ENCODE measurements around the gene FLT3LG.
A peak's percentile ranks its signal among the peaks of the same experiment; 100 is the strongest.

The FLT3LG gene

GRCh38 chr19:49473868-49474541 is at the start of gene FLT3LG:
Gene FLT3LG (plus strand): TSS chr19:49474215. CDS start chr19:49474640, 425 bp downstream.
- DNase-seq (ENCODE audit: low spot score): peak; percentile 92

GRCh38 chr19:49425178-49425577 is 48.8 kb upstream of the FLT3LG start, which contains the start of gene GFY:
Gene GFY (plus strand): TSS chr19:49425388. CDS start chr19:49426431, 1,043 bp downstream.
- no peak for DNase-seq (ENCODE audit: low spot score)

- no peak for DNase-seq (ENCODE audit: low spot score)
These were observed 48.0 kb upstream of the FLT3LG start for GRCh38 chr19:49425922-49426592.

- DNase-seq (ENCODE audit: low spot score): no peak
These were observed 46.7 kb upstream of the FLT3LG start for GRCh38 chr19:49427339-49427738.

- no peak for DNase-seq (ENCODE audit: low spot score)
These were observed 46.0 kb upstream of the FLT3LG start for GRCh38 chr19:49427855-49428546.

- DNase-seq (ENCODE audit: low spot score): no peak
These were observed 45.2 kb upstream of the FLT3LG start for GRCh38 chr19:49428547-49429451.

- no peak for DNase-seq (ENCODE audit: low spot score)
These were observed 43.8 kb upstream of the FLT3LG start for GRCh38 chr19:49430172-49430677.

- DNase-seq (ENCODE audit: low spot score): no peak
These were observed 43.2 kb upstream of the FLT3LG start for GRCh38 chr19:49430678-49431329.

GRCh38 chr19:49431330-49431749 is 42.7 kb upstream of the FLT3LG start:
- DNase-seq (ENCODE audit: low spot score): peak; percentile 69

GRCh38 chr19:49432141-49433073 is 41.6 kb upstream of the FLT3LG start:
- DNase-seq (ENCODE audit: low spot score): no peak

- DNase-seq (ENCODE audit: low spot score): no peak
These were observed 40.6 kb upstream of the FLT3LG start for GRCh38 chr19:49433240-49433901.

GRCh38 chr19:49434907-49435583 is 39.0 kb upstream of the FLT3LG start:
- no peak for DNase-seq (ENCODE audit: low spot score)

GRCh38 chr19:49435670-49436069 is 38.3 kb upstream of the FLT3LG start:
- DNase-seq (ENCODE audit: low spot score): no peak

- peak; percentile 82 for DNase-seq (ENCODE audit: low spot score)
These were observed 37.5 kb upstream of the FLT3LG start for GRCh38 chr19:49436381-49437017.

- no peak for DNase-seq (ENCODE audit: low spot score)
These were observed 36.8 kb upstream of the FLT3LG start for GRCh38 chr19:49437231-49437630.

GRCh38 chr19:49438261-49438660 is 35.8 kb upstream of the FLT3LG start:
- DNase-seq (ENCODE audit: low spot score): no peak

GRCh38 chr19:49439836-49440235 is 34.2 kb upstream of the FLT3LG start:
- DNase-seq (ENCODE audit: low spot score): no peak

- no peak for DNase-seq (ENCODE audit: low spot score)
These were observed 33.4 kb upstream of the FLT3LG start for GRCh38 chr19:49440439-49441209.
